BE2C (cell line): ENCODE data around the gene TCF7L1.

ENCODE experiments used
- DNase-seq: peaks from one replicate; pipeline ENCODE4 v3.0.0-alpha.2; 2020
- H3K27me3 ChIP-seq: fragments of 250-450 bp; sonication (Bioruptor Pico); 2 replicates; pipeline ENCODE4 v1.5.1; 2020; ENCODE audit warnings: mild to moderate bottlenecking
- H3K36me3 ChIP-seq: fragments of 250-450 bp; sonication (Bioruptor Pico); 2 replicates; pipeline ENCODE4 v1.5.1; 2020; ENCODE audit warnings: mild to moderate bottlenecking
- H3K4me1 ChIP-seq: fragments of 250-450 bp; sonication (Bioruptor Pico); 2 replicates; pipeline ENCODE4 v1.5.1; 2020
- H3K4me3 ChIP-seq: 2 replicates; pipeline ENCODE4 v1.5.1; 2011; ENCODE audit warnings: low read depth, low read length
- H3K9me3 ChIP-seq: fragments of 250-450 bp; sonication (Bioruptor Pico); 2 replicates; pipeline ENCODE4 v1.5.1; 2020
- CTCF ChIP-seq: IDR thresholded peaks from 2 replicates; pipeline ENCODE4 v1.5.1; 2012; ENCODE audit warnings: mild to moderate bottlenecking, low read depth, low read length

TCF7L1 gene

GRCh38 chr2:85273738-85274731, 140.8 kb downstream of the TCF7L1 start:
- DNase-seq: peak; percentile 65
- Histone ChIP-seq H3K36me3 (no peaks in the 10 kb centered on the region), H3K4me3 (no peak overlapping the region), H3K9me3 (no peaks in the 10 kb centered on the region), H3K27me3 (no peaks in the 10 kb centered on the region), H3K4me1 (no peaks in the 10 kb centered on the region)
- TF ChIP-seq CTCF: no peak

- Histone ChIP-seq H3K9me3 (no peaks in the 10 kb centered on the region), H3K4me3 (no peak overlapping the region), H3K4me1 (no peaks in the 10 kb centered on the region)
Observed at GRCh38 chr2:85275984-85276540, 142.9 kb downstream of the TCF7L1 start.

GRCh38 chr2:85276571-85277118, 143.5 kb downstream of the TCF7L1 start:
- no peaks in the 10 kb centered on the region for H3K4me1 ChIP-seq
- DNase-seq: no peak
- no peaks in the 10 kb centered on the region for H3K27me3 ChIP-seq
- no peak overlapping the region for H3K4me3 ChIP-seq
- no peaks in the 10 kb centered on the region for H3K36me3 ChIP-seq
- TF ChIP-seq CTCF: no peak
- no peaks in the 10 kb centered on the region for H3K9me3 ChIP-seq

More at GRCh38 chr2:85275984-85276540, 142.9 kb downstream of the TCF7L1 start:
- TF ChIP-seq CTCF: no peak
- DNase-seq: no peak
- no peaks in the 10 kb centered on the region for H3K36me3 ChIP-seq
- H3K27me3 ChIP-seq: no peaks in the 10 kb centered on the region

GRCh38 chr2:85277416-85278158, 144.4 kb downstream of the TCF7L1 start:
- no peaks in the 10 kb centered on the region for H3K4me1 ChIP-seq
- no peaks in the 10 kb centered on the region for H3K36me3 ChIP-seq
- no peak for TF ChIP-seq CTCF
- no peak overlapping the region for H3K4me3 ChIP-seq
- DNase-seq: no peak
- H3K9me3 ChIP-seq: no peaks in the 10 kb centered on the region
- no peaks in the 10 kb centered on the region for H3K27me3 ChIP-seq

GRCh38 chr2:85278361-85278760, 145.2 kb downstream of the TCF7L1 start:
- H3K4me3 ChIP-seq: no peak overlapping the region
- no peak for DNase-seq

More at GRCh38 chr2:85278361-85278760, 145.2 kb downstream of the TCF7L1 start:
- H3K4me1 ChIP-seq: no peaks in the 10 kb centered on the region
- no peaks in the 10 kb centered on the region for H3K27me3 ChIP-seq
- no peaks in the 10 kb centered on the region for H3K36me3 ChIP-seq
- H3K9me3 ChIP-seq: no peaks in the 10 kb centered on the region
- no peak for TF ChIP-seq CTCF
